Measurements from ENCODE around the gene WDR75. TPM values are rescaled to one million over a fixed set of nuclear protein-coding genes. Genes with fewer than 3 reads are reported as not detected.

Gene WDR75
- total RNA-seq, 4 donors from 2014 or later = 31.6 to 49.4 (median 38.8) TPM

DNA sequence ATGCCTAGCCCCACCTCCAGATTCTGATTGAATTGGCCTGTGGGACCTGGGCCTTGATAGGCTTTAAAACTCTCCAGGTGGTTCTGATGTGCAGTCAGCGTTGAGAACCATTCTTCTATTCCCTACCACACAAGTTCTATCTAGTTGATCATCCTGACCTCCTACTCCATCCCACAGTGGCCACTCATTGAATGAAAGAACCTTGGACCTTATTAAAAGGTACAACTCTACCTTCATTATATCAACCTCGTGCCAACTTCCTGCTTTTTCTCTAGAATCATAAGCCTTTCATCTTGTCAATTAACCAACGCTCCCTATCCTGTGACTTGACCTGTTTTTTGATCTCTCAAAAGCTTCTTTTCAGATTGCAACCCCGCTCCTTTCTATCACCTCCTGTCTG is 83.5 kb downstream of the WDR75 start:
- ATAC-seq (ENCODE audit: low FRiP score) (no peak), DNase-seq (ENCODE audit: low spot score) (no peak)
- TF ChIP-seq, protein P1, sequence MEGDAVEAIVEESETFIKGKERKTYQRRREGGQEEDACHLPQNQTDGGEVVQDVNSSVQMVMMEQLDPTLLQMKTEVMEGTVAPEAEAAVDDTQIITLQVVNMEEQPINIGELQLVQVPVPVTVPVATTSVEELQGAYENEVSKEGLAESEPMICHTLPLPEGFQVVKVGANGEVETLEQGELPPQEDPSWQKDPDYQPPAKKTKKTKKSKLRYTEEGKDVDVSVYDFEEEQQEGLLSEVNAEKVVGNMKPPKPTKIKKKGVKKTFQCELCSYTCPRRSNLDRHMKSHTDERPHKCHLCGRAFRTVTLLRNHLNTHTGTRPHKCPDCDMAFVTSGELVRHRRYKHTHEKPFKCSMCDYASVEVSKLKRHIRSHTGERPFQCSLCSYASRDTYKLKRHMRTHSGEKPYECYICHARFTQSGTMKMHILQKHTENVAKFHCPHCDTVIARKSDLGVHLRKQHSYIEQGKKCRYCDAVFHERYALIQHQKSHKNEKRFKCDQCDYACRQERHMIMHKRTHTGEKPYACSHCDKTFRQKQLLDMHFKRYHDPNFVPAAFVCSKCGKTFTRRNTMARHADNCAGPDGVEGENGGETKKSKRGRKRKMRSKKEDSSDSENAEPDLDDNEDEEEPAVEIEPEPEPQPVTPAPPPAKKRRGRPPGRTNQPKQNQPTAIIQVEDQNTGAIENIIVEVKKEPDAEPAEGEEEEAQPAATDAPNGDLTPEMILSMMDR (IDR thresholded peaks at IDR 0.05) = no peak

Other genes with a start within 250 kb of the WDR75 start
- 100 to 1,000 TPM in 3 of 4 donors, 10 to 100 TPM in 1; 34.8 to 227 (median 108) TPM for gene SLC40A1, start 139.3 kb downstream of the WDR75 start, total RNA-seq
- 10 to 100 TPM; 46.0 to 61.8 (median 50.3) TPM for gene ASNSD1, start 220.0 kb downstream of the WDR75 start, total RNA-seq
- 10 to 100 TPM in 2 of 4 donors, 1 to 10 TPM in 2; 7.3 to 19.4 (median 10.8) TPM for gene ANKAR, start 233.2 kb downstream of the WDR75 start, total RNA-seq

Data from omental fat pad (tissue), 4 donors.